Bone marrow (tissue), 2 donors: ENCODE results near the gene STX2.

Experiments
- DNase-seq, 2 donors: peaks; one replicate each; lab custom pipeline; 2025; lab: John Stamatoyannopoulos, UW

The STX2 gene

DNA sequence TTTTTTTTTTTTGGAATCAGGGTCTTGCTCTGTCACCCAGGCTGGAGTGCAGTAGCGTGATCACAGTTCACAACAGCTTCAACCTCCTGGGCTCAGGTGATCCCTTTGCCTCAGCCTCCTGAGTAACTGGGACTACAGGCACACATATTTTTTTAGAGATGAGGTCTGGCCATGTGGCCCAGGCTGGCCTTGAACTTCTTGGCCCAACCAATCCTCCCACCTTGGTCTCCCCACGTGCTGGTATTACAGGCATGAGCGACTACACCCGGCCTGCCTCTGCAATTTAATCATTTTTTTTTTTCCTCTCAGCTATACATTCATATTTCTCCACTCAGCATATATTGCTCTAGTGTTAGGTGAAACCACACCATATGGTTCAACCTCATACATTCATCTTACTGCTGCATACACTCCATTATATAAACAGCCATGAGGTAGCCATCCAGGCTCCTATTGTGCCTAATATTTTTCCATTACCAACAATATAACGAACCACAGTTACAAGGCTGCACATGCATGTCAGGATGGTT, 7.1 kb downstream of the STX2 start:
- no peak for DNase-seq

DNA sequence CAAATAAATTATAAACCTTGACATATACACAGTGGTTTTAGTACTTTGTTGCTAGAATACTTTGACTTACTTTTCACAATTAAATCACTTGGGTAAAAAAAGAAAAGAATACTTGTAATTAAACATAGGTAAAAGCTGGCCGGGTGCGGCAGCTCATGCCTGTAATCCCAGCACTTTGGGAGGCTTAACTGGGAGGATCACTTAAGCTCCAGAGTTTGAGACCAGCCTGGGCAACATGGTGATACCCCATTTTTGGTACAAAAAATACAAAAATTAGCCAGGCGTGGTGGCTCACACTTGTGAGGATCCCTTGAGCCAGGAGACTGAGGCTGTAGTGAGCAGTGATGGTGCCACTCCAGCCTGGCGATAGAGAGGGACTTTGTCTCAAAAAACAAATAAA, 7.8 kb downstream of the STX2 start:
- no peak for DNase-seq

DNA sequence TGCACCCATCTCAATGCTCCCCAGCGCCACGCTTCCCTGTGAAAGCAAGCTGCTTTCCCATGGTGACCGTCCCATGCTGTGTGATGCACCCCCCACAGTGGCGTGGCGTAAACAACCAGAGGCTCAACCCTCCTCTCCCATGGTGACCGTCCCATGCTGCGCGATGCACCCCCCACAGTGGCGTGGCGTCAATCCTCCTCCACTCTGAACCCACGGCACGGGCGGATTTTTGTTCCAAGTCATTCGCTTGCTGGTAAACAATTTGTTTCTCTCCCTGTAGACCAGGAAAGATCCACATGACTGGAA, 8.9 kb downstream of the STX2 start:
- DNase-seq: no peak

DNA sequence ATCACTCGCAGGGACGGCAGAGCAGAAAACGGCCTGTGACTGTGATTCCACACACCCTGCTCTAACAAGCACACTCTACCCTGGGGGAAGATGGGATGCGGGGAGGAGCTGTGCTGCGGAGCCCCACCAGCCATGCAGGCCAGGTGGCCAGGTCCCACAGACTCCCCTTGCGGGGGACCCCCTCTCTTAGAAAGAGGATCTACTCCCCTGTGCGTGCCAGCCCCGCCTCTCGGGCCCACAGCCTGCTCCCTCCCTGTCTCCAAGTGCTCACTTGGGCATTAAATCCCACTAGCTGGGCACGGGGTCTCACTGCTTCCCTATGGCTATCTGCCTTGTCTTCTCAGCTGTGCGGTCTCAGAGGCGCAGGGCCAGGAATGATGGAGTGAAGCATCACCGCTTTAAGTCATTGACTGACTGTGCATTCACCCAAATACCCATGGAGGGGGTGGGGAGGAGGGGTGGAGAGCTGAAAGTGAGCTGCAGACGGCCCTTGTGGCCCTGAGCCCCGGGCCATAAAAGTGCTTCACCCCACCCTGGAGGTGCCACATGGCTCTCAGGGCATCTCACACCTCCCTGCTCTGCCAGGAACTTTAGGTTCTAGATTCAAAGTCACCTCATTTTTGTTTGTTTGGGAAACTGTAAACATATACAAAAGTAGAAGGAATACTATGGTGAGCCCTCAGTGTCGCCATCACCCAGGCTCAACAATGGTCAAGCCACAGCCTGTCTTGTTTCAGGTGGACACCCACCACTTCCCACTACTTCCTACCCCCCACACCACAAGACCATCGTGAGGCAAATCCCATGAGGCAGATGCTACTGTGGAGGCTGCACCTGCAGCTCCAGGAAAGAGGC, 9.4 kb downstream of the STX2 start:
- DNase-seq: no peak

DNA sequence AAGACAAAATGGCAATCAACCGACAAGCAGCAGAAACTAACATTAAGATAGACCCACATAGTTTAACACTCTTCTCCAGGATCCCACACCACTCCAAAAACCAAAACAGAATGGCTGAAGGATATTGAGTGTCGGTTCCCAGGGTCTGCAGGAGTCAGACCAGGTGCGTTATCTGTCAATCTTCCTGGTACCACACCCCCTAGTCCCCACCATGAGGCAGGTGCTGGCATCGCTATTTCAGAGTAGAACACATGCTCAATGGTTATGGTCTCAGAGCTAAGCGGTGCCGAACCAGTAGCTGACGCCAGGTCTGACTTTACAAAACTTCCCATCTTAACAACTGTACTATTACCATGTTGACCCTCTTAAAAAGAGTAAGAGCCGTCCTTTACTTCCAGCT, 10.2 kb downstream of the STX2 start:
- no peak for DNase-seq

DNA sequence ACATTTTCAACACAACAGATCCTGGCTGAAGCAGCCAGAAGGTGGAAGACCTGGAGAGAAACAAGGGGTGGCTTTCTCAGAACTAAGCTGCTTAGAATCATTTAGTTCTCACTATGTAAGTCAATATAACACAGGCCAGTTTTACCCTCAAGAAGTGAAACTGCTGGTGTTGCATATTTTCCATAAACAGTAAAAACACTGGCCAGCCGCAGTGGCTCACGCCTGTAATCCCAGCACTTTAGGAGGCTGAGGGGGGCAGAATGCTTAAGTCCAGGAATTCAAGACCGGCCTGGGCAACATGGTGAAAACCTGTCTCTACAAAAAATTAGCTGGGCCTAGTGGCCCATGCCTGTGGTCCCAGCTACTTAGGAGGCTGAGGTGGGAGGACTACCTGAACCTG, 11.6 kb downstream of the STX2 start:
- DNase-seq: no peak

DNA sequence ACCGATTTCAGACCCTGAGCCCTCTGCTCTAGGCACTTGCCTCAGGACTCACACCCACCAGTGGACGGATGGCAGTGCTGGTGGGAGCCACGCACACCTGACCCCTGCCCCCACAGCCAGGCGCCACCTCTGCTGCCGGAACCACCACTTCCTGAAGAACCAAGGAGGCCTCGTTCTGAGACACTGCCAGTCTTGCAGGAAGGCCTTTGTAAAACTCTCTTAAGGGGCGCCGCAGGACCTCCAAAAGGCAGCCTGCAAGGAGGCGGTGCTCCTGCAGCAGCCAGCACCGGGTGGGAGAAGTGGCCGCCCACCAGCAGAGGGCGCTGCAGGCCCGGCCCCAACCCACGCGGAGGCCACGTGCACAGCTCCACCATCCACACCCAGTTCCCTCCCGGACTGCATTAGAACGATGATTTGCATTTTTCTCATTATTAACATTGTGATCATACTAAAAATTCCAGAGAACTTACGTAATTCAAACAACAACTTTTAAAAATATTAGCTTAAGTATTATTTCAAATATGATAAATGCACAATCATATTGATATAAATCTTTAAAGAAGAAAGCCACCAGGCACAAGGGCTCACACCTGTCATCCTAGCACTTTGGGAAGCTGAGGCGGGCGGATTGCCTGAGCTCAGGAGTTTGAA, 12.8 kb downstream of the STX2 start:
- DNase-seq: no peak

DNA sequence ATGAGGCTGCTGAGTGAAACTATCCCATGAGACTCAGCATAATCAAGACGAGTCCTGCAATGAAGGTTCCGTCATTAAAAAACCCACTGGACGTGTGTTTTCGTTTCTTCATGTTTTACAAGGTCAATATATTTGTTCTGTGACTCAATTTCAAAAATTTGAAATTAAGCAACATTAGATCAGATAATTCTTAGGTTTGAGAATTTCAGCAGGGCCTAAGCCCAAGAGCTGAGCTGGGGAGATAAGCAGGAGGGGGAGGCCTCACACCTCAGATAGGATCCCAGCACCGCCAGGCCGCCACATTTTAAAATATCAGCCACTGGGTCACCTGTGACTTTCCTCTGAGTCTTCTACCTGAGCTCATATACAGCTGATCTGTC, 13.3 kb downstream of the STX2 start:
- no peak for DNase-seq

DNA sequence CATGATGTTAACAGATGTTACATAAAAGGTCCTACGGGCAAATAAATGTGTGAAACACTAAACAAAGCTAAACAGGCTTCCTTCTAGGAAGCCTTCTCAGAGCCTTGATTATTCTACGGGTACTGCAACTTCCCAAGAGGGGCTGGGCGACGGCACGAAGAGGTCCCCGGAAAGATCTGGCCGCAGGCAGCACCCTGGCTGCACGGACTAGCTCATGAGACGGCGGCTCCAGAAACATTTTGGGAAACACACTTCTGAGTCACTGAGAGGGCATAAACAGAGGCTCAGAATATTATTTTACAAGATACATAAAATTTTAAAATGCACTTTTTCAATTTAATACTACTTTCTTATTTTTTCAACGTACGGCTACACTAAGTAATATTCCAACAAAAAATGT, 19.4 kb downstream of the STX2 start:
- no peak for DNase-seq

DNA sequence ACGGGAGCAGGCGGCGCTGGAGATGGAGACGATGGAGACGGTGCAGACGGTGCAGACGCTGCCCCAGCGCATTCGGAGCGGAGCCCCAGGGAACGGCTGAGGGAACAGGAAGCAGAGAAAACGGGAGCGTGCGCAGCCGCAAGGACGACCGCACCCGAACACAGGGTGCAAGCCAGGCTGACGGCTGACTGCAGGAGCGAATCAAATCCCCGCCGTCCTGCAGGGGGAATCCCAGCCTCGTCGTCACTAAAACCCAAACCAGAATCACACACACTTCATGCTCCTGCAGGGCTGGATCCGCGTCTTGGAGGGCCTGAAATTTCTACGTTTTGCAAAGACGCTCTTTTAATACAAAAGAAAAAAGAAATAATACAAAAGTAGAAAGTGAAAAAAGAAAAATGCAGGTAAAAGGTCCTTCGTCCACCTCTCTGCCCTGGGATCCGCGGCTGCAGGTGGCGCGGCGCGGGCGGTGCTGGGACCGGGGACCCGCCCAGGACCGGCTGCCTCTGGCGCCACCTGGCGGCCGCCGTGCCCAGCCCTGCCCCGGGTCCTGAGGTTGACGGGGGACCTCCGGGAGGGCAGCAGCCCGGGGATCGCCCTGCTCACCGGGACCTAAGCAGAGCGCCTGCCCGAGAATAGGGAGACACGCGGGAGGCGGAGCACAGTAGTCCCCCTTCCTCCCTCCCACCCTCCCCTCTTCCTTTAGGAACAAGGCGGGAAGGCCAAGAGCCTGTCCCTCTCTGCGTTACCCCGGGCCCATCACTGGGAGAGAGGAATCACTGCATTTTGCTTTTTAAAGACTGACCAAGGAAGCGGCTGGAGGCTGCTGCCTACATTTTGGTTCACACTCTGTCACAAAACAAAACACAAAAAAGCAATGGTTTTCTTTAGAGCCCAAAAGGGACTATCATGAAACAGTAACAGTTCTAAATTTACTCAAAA, 20.1 kb downstream of the STX2 start:
- peak; percentile 17 to 23 for DNase-seq

DNA sequence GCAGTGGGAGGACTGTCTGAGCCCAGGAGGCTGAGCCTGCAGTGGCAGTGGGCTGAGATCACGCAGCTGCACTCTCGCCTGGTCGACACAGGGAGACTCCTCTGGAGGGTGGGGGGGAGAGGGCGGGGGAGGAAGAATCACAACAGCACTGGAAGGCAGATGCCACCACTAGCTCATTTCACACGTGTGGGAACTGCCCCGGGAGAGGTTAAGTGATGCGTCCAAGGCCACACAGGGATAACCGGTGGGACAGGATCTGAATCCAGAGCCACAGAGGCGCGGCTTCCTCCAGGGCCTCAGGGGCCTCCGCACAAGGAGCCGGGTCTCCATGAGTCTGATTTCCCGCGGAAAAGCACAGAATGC, 20.8 kb downstream of the STX2 start:
- DNase-seq: no peak

DNA sequence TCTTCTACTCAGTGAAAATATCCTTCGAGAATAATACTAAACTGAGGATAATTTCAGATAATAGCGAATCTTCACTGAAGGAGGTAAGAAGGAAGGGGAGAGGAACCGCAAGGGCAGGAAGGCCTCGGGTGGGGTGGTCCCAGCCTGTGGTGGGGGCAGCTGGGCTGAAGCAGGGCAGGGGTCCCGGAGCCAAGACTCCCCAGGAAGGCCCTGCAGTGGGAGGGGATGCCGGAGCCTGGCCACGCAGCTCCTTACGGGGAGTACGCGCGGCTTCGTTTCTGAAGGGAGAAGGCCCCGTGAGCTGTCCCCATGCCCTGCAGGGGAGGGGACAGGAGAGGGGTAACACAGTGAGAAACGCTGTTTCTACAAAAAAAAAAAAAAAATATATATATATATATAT, 21.2 kb downstream of the STX2 start:
- no peak for DNase-seq

DNA sequence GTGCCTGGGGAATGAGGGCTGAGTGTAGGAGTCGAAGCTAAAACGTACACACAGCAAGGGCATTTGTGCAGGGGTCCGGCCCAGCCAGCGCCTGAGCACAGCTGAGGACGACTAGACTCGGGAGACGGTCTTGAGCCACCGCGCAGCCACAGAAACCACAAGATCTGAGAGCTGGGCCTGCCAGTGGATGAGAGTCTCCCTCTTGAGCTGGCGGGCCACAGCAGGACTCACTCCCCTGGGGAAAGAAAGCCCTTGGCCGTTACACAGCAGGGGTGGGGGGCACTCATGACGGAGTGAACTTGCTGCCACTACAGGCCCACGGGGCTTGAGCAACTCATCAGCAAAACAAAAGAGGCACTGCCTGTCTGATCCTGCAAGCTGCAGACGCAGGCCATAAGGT, 23.0 kb downstream of the STX2 start:
- DNase-seq: no peak

DNA sequence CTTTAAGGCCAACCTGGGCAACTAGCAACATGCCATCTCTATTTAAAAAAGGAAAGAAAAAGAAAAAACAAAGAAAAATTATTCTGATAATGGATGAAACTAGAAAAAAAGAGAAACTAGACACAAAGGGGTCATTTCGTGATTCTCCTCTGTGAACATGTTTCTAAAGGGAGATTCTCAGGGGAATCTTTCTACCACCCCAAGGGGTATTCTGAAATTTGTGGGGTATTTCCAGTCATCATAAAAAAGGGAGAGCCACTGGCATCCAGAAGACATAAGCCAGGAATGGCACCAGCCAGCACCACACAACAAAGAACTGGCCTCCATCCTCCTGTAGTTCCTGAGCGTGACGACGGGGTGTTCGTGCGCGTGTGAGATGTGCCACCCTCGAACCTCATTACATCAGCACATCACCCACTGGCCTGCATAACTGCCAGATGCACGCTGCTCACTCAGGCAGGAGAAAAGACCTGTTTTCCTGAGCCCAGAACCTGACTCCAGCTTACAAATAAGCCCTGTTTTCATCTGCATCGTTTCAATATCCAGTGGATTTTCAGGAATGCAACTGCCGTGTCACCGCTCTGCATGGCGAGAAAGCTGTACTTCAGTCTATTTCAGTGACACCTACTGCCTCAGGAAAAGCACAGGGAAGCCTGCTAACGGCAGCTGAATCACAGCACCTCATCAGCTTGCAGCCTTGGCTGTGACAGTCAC, 23.9 kb downstream of the STX2 start:
- DNase-seq: no peak

DNA sequence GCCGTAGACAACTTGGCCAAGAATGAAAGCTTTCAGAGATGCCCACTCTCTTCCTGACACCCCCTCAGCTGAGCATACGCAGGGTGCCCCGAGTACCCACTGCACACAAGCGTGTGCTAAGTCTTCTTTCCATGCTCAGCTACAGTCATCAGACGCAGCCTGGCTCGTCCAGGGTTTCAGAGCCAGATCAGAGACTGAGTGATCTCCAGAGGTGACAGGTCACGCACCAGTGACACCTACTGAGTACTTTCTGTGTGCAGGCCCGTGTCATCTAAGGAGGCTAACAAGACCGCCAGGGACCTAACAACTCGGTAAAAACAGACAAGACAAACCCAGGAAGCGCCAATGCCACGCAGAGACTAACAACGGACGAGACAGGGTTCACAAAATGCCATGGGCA, 25.1 kb downstream of the STX2 start:
- DNase-seq: no peak

DNA sequence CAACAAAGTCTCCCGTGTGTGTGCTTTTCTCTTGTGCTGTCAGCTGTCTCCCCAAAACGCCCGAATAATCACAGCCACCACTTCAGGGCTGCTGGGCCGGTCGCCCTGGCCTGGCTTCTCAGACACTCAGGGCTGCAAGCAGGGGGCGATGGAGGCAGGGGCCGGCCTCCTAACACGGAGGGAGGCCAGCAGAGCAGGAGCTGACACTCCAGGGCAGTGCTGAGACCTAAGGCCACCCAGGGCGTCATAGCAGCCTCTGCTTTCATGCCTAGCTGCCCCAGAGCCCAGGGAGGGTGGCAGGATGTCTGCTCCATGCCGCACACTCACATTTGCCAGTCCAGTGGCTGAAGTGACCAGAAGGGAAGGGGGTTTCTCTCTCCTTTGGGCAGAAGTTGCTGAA, 25.6 kb downstream of the STX2 start:
- no peak for DNase-seq

DNA sequence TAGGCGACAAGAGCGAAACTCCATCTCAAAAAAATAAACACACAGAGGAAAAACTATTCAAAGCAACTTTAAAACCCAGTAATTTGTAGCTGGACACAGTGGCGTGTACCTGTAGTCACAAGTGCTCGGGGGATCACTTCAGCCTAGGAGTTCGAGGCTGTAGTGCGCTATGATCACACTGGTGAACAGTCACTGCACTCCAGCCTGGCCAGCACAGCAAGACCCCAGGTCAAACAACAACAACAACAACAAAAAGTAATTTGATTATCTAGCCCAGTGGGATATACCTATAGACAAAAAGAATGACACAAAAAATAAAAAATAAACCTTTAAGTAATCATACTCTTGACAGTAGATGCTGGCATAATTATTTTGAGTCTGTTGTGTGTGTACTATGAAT, 29.3 kb downstream of the STX2 start:
- no peak for DNase-seq

DNA sequence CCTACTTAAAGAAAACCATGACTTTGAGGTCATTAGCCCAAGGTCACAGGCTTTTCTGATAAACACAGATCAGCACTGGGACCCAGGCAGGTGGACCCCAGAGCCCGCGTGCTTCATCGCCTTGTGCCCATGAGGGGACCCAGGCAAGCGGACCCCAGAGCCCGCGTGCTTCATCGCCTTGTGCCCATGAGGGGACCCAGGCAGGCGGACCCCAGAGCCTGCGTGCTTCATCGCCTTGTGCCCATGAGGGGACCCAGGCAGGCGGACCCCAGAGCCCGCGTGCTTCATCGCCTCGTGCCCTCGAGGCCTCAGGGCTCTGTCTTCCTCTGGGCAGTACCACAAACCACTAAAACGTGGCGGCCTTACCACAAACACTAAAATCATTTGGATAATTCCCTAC, 31.7 kb downstream of the STX2 start:
- DNase-seq: no peak

DNA sequence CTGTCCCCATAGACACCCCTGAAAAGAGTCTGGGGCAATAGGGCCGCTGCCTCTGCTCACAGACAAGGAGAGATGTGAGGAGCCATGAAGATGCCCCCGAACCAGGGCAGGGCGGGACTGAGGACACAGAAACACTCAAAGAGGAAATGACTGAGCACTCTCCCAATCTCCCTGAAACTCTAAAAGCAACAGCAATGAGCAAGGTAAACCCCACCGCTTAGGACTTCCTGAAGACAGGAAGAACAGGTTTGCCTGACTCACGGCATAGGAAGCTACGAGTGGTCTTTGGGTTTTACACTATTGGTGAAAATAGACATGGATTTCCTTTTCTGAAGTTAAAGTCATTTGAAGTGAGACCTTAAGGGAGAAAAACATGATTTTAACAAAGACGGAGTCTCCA, 32.5 kb downstream of the STX2 start:
- DNase-seq: no peak

DNA sequence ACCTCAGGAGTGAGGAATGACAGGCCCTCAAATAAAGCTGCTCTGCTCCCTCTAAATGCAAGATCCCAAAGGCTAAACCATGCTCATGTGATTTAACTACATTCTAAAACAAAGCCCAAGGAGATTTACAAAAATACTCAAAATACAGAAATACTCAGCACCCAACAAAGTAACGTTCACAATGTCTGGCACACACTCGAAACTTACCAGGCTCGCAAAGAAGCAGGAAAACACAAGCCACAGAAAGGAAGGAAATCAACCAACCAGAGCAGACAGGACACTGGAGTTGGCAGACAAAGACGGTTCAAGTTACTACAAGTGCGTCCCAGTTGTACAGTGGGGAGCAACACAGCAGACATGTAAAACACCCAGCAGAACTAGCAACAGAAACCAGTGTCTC, 33.4 kb downstream of the STX2 start:
- DNase-seq: no peak

DNA sequence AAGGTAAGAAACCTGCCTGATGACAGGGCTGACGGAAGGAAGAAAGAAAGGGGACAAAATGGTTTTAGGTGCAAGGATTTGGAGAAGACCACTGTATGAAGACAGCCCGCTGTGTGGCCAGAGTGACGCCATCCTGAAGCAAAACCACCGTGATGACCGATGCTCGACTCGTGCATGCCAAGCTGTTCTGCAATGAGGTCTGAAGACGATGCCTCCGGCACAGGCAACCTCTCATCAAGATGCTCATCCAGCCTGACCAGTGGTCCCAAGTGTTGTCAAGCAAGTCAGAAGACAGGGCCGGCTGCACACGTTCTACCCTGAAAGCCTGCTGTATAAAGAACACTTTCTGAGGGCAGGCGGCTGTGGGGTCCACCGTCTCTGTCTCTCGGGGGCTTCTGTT, 34.8 kb downstream of the STX2 start:
- no peak for DNase-seq

DNA sequence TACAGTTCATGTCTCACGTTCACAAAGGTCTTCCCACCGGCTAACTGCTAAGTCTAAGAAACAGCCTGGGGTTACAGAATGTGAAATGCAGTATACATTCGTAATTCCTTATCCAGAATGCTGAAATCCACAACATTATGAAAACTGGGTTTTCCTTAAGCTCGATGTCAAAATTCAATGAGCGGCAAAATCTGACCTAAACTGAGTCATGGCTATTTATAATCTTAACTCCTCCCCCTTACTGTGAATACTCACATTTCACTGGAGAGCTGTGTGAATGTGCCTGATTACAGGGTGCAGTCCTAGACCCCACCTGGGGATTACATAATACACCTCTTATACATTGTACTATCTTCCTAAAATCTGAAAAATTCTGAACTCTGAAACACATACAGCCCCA, 35.3 kb downstream of the STX2 start:
- no peak for DNase-seq
